Limb (tissue), 2 donors: ENCODE data around the gene GDPGP1.

Experiments
- DNase-seq, 2 donors: peaks; one replicate each; pipeline ENCODE4 v3.0.0-alpha.2; 2016; ENCODE audit errors: extremely low spot score in 2 of 2

Gene GDPGP1

GRCh38 chr15:90295270-90295648, 61.2 kb downstream of the GDPGP1 start:
- DNase-seq = no peak
